ENCODE data around the gene POLD3.

POLD3 gene

DNA sequence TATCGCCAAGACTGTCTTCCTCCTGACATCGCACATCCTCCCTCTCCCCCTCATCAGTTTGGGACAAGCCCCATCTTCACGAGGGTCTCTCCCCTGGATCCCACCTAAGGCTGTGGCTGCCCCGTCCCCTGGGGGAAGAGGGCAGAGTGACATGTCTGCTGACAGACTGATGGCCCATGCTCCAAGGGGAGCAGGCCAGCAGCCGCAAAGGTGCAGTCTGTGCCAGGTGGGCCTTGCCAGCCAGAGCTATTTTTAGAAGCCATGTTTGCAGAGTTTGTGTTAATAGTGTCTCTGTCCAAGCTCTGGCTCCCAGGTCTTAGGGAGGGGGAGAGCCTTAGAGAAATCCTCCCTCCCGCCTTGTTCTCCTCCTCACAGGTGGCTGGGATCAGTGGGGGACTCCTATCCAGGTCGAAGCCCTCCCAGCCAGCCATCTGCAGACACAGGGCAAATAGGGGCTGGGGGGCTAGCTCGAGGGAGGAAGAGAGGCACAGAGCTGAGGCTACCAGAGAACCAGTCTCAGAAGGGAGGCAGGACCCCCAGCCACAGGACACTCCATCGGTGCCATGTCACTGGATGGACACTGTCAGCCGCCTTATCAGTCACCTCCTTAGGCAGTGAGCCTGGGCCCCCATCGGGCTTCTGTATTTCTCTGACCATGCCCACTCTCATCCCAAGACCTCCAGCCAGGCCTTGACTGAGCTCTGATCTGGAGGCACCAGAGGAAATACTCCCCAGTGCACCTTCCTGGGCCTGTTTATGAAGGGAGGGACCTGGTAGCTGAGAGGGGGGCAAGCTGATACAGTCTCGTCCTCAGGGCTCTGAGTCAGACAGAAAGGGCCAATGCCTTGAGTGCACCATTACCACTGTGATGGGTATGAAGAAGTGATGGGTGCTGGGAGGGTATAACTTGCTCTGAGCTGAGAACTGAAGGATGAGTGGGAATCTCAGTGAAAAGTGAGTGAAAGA lies 89.6 kb downstream of the POLD3 start:
- Histone ChIP-seq H3K4me2 (ENCODE audit: low read length) (no peak overlapping the region), H3K36me3 (replicated peaks; ENCODE audit: low read depth, low read length) (no peaks in the 10 kb centered on the region), H2AFZ (ENCODE audit: low read depth, low read length) (no peak overlapping the region), H4K20me1 (ENCODE audit: insufficient read depth, low read length) (no peaks in the 10 kb centered on the region), H3K27ac (ENCODE audit: low read length) (no peak overlapping the region), H3K79me2 (ENCODE audit: low read length) (no peaks in the 10 kb centered on the region), H3K9ac (ENCODE audit: low read length) (no peak overlapping the region), H3K4me1 (ENCODE audit: low read length) (peaks cover 8% of the 10 kb centered on the region), H3K9me3 (ENCODE audit: insufficient read depth, low read length) (no peaks in the 10 kb centered on the region), H3K27me3 (ENCODE audit: low read depth, low read length) (no peaks in the 10 kb centered on the region), H3K4me3 (ENCODE audit: low read length) (no peak overlapping the region)
- TF ChIP-seq EZH2phosphoT487 (IDR thresholded peaks at IDR 0.05; ENCODE audit: low read depth) (no peak), CTCF (IDR thresholded peaks at IDR 0.05; ENCODE audit: low read depth, low read length) (no peak)

DNA sequence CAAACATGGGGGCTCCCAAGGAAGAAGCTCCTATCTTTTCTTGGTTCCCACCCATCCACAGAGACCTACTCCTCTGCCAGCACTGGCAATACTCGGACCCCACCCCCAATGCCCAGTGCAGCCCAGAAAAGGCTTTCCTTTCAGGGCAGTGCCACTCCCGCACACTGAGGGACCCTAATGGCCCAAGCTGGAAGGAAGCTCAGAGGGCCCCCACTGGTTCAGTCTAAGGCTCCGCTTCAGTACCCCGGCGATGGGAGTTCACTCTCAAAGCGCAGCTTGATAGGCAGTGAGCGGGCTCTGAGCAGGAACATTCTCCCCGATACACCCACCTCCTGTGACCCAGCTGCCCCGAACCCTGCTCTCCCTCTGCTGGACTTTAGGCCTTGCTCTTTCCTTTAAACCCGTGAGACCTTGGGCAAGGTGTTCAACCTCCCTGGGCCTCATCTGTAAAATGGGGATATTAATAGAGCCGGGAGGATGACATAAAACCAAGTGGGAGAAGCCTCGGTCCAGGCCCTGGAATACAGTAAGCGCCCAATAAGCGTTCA lies 90.4 kb downstream of the POLD3 start:
- Histone ChIP-seq H3K4me3 (ENCODE audit: low read length) (no peak overlapping the region), H2AFZ (ENCODE audit: low read depth, low read length) (no peak overlapping the region), H3K27ac (ENCODE audit: low read length) (no peak overlapping the region), H3K36me3 (replicated peaks; ENCODE audit: low read depth, low read length) (no peaks in the 10 kb centered on the region), H3K4me2 (ENCODE audit: low read length) (no peak overlapping the region), H3K79me2 (ENCODE audit: low read length) (no peaks in the 10 kb centered on the region), H3K9ac (ENCODE audit: low read length) (no peak overlapping the region), H3K27me3 (ENCODE audit: low read depth, low read length) (no peaks in the 10 kb centered on the region), H3K9me3 (ENCODE audit: insufficient read depth, low read length) (no peaks in the 10 kb centered on the region), H4K20me1 (ENCODE audit: insufficient read depth, low read length) (no peaks in the 10 kb centered on the region), H3K4me1 (ENCODE audit: low read length) (peaks cover 8% of the 10 kb centered on the region)
- TF ChIP-seq EZH2phosphoT487 (IDR thresholded peaks at IDR 0.05; ENCODE audit: low read depth) = no peak
- TF ChIP-seq CTCF (IDR thresholded peaks at IDR 0.05; ENCODE audit: low read depth, low read length) = no peak

DNA sequence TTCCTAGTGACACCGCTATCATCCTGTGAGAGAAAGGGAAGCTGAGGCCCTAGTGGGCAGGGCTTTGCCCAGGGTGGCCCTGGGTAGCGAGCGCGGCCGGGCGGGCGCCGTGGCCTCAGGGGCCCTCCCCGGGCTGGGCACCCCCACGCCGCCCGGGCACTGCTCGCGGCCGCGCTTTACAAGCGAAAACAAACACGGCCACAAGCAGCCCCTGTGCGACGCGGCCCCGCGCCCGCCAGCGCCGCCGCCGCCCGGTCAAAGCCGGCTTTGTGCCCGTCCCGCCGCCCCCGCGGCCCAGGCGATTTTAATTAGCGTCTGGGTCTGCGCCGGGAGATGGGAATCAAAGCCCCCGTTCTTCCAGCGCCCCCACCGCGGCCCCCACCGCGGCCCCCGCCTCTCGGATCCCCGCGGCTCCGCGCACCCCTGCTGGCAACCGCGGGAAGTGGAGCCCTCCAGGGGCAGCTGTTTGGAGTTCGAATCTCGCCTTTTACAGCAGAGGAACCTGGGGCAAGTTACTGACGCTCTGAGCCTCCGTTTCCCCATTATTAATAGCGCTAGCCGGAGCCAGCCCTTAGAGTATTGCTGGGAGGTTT lies 91.0 kb downstream of the POLD3 start:
- no peaks in the 10 kb centered on the region for H3K79me2 ChIP-seq (ENCODE audit: low read length)
- H3K4me1 ChIP-seq (ENCODE audit: low read length) = peaks cover 8% of the 10 kb centered on the region
- H3K36me3 ChIP-seq (replicated peaks; ENCODE audit: low read depth, low read length) = no peaks in the 10 kb centered on the region
- H3K4me3 ChIP-seq (ENCODE audit: low read length) = no peak overlapping the region
- H4K20me1 ChIP-seq (ENCODE audit: insufficient read depth, low read length) = no peaks in the 10 kb centered on the region
- H3K9ac ChIP-seq (ENCODE audit: low read length) = no peak overlapping the region
- no peak overlapping the region for H3K4me2 ChIP-seq (ENCODE audit: low read length)
- TF ChIP-seq EZH2phosphoT487 (IDR thresholded peaks at IDR 0.05; ENCODE audit: low read depth) (no peak), CTCF (IDR thresholded peaks at IDR 0.05; ENCODE audit: low read depth, low read length) (no peak)
- H2AFZ ChIP-seq (ENCODE audit: low read depth, low read length) = no peak overlapping the region
- H3K9me3 ChIP-seq (ENCODE audit: insufficient read depth, low read length) = no peaks in the 10 kb centered on the region
- H3K27me3 ChIP-seq (ENCODE audit: low read depth, low read length) = no peaks in the 10 kb centered on the region
- H3K27ac ChIP-seq (ENCODE audit: low read length) = no peak overlapping the region

- Histone ChIP-seq H3K9me3 (ENCODE audit: insufficient read depth, low read length) (no peaks in the 10 kb centered on the region), H3K4me1 (ENCODE audit: low read length) (peaks cover 8% of the 10 kb centered on the region), H3K27ac (ENCODE audit: low read length) (no peak overlapping the region), H3K9ac (ENCODE audit: low read length) (no peak overlapping the region), H3K79me2 (ENCODE audit: low read length) (no peaks in the 10 kb centered on the region), H2AFZ (ENCODE audit: low read depth, low read length) (no peak overlapping the region), H4K20me1 (ENCODE audit: insufficient read depth, low read length) (no peaks in the 10 kb centered on the region), H3K4me2 (ENCODE audit: low read length) (no peak overlapping the region), H3K27me3 (ENCODE audit: low read depth, low read length) (no peaks in the 10 kb centered on the region), H3K4me3 (ENCODE audit: low read length) (no peak overlapping the region), H3K36me3 (replicated peaks; ENCODE audit: low read depth, low read length) (no peaks in the 10 kb centered on the region)
- TF ChIP-seq CTCF (IDR thresholded peaks at IDR 0.05; ENCODE audit: low read depth, low read length) (no peak), EZH2phosphoT487 (IDR thresholded peaks at IDR 0.05; ENCODE audit: low read depth) (no peak)
These were observed 91.6 kb downstream of the POLD3 start for GRCh38 chr11:74683941-74684481.
